Panc1 (cell line): ENCODE results near the gene CFAP100. TPM values are rescaled to one million over a fixed set of nuclear protein-coding genes. Genes with fewer than 3 reads are reported as not detected.

Source experiments
- ATAC-seq: fragments of 200-7000 bp; cut with Tn5 transposase; 2 replicates; pipeline ENCODE4 v1.9.1; 2020; ENCODE audit warnings: mild to moderate bottlenecking, moderate library complexity
- BruUV-seq: library from RNA; stranded (reverse); fragments of 400-500 nt; replicated peaks from 2 replicates; lab custom pipeline; 2021; lab: Mats Ljungman, UMichigan
- CTCF ChIA-PET: fragments of 300-600 bp; sonication (Branson Sonifier 250); formaldehyde crosslinking; loops from one replicate; lab custom pipeline; 2022; ENCODE audit warnings: antibody characterized with exemption; lab: Charles Lee
- POLR2A ChIA-PET: fragments of 300-600 bp; sonication (Branson Sonifier 250); formaldehyde crosslinking; loops from one replicate; lab custom pipeline; 2022; ENCODE audit warnings: antibody characterized with exemption; lab: Charles Lee
- DNase-seq: peaks from one replicate; pipeline ENCODE4 v3.0.0-alpha.2; 2010; ENCODE audit warnings: low read depth, low spot score
- H3K27ac ChIP-seq: 2 replicates; pipeline ENCODE4 v1.5.1; 2011; ENCODE audit warnings: mild to moderate bottlenecking, low read length, inconsistent platforms
- H3K27me3 ChIP-seq: fragments of 200-500 bp; sonication (Bioruptor generic); 2 replicates; pipeline ENCODE4 v1.6.0; 2014; ENCODE audit warnings: low read length, inconsistent platforms; ENCODE audit not compliant: control insufficient read depth, insufficient read depth
- H3K36me3 ChIP-seq: fragments of 200-500 bp; sonication (Bioruptor generic); 2 replicates; pipeline ENCODE4 v1.5.1; 2014; ENCODE audit warnings: inconsistent platforms, mild to moderate bottlenecking, low read length, moderate library complexity; ENCODE audit not compliant: control insufficient read depth, insufficient read depth
- H3K4me1 ChIP-seq: 2 replicates; pipeline ENCODE4 v1.5.1; 2011; ENCODE audit warnings: inconsistent platforms, mild to moderate bottlenecking, low read length, moderate library complexity; ENCODE audit not compliant: control insufficient read depth, insufficient read depth
- H3K4me3 ChIP-seq, 2 experiments: 2 replicates each; pipeline ENCODE4 v1.5.1; 2011 to 2012; ENCODE audit warnings: low read depth in 2 of 2, low read length in 2 of 2, mild to moderate bottlenecking in 2 of 2, inconsistent platforms in 1 of 2, moderate library complexity in 1 of 2
- H3K9me3 ChIP-seq: fragments of 200-500 bp; sonication (Bioruptor generic); 2 replicates; pipeline ENCODE4 v1.5.1; 2014; ENCODE audit warnings: low read depth, mild to moderate bottlenecking, inconsistent platforms, low read length, moderate library complexity; ENCODE audit not compliant: control insufficient read depth, insufficient read depth
- POLR2AphosphoS5 ChIP-seq: IDR thresholded peaks from 2 replicates; pipeline ENCODE4 v1.6.1; 2012; ENCODE audit warnings: mild to moderate bottlenecking, low read depth, low read length, moderate library complexity
- SIN3A ChIP-seq: IDR thresholded peaks from 2 replicates; pipeline ENCODE4 v1.6.1; 2012; ENCODE audit warnings: low read depth, mild to moderate bottlenecking, low read length, moderate library complexity, borderline replicate concordance; ENCODE audit not compliant: insufficient read depth
- TCF7L2 ChIP-seq: IDR thresholded peaks from 2 replicates; pipeline ENCODE4 v1.6.1; 2011; ENCODE audit warnings: mild to moderate bottlenecking, low read depth, low read length, inconsistent platforms
- in situ Hi-C: cut with HindIII; loops from 2 replicates; pipeline ENCODE4 v1.10.0; 2016; ENCODE audit warnings: low sequenced_read_pairs, low pct_unique_long_range_greater_than_20kb
- intact Hi-C: fragments of 100-400 bp; cut with micrococcal nuclease; formaldehyde crosslinking; loops from one replicate; pipeline ENCODE4 v1.10.0; 2022; ENCODE audit not compliant: unreplicated experiment
- total RNA-seq: library from RNA; stranded (reverse); gene quantifications from one replicate; pipeline ENCODE4 v1.2.1, GENCODE V29; 2021; ENCODE audit not compliant: unreplicated experiment
- TF ChIP-seq, protein P1 (sequence below), 2 experiments: IDR thresholded peaks; 2 replicates each; pipeline ENCODE4 v1.6.1; 2011 to 2012; ENCODE audit warnings: low read depth in 2 of 2, control low read depth in 1 of 2, low read length in 1 of 2, mild to moderate bottlenecking in 1 of 2, moderate library complexity in 1 of 2; ENCODE audit not compliant: insufficient read depth in 1 of 2
- TF ChIP-seq, protein P2 (sequence below): fragments of 450-650 bp; IDR thresholded peaks from 2 replicates; pipeline ENCODE4 v1.5.1; 2017; ENCODE audit warnings: mild to moderate bottlenecking

Gene CFAP100
- total RNA-seq, 1 experiment from 2014 or later: not detected

DNA sequence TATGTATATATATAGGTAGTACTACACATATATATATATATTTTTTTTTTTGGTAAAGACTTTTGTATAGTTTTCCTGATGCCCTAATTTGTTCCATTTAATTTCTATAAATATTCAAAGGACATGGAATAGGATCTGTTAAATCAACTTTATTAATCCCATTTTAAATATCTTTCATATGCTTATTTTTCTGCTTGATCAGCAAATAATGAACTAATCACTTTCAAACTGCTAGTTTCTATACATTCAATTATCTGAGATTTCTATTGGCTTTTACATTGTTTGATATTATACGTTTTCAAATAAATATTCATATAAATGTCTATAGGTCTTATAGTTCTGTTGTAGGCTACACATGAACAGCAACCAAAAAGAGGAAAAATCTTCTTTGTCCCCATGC lies 59.3 kb downstream of the CFAP100 start:
- Histone ChIP-seq H3K27ac (no peak overlapping the region), H3K4me3 (no peak overlapping the region), H3K4me1 (no peaks in the 10 kb centered on the region), H3K27me3 (no peaks in the 10 kb centered on the region), H3K9me3 (no peaks in the 10 kb centered on the region), H3K36me3 (peaks cover 4% of the 10 kb centered on the region; the same call in 1 of the 2 replicates)
- ATAC-seq: no peak
- ChIA-PET POLR2A (no interaction called here), CTCF (no interaction called here)
- in situ Hi-C loops: no loop called here
- no TSS peak for BruUV-seq
- no peak for DNase-seq
- TF ChIP-seq, protein P1, sequence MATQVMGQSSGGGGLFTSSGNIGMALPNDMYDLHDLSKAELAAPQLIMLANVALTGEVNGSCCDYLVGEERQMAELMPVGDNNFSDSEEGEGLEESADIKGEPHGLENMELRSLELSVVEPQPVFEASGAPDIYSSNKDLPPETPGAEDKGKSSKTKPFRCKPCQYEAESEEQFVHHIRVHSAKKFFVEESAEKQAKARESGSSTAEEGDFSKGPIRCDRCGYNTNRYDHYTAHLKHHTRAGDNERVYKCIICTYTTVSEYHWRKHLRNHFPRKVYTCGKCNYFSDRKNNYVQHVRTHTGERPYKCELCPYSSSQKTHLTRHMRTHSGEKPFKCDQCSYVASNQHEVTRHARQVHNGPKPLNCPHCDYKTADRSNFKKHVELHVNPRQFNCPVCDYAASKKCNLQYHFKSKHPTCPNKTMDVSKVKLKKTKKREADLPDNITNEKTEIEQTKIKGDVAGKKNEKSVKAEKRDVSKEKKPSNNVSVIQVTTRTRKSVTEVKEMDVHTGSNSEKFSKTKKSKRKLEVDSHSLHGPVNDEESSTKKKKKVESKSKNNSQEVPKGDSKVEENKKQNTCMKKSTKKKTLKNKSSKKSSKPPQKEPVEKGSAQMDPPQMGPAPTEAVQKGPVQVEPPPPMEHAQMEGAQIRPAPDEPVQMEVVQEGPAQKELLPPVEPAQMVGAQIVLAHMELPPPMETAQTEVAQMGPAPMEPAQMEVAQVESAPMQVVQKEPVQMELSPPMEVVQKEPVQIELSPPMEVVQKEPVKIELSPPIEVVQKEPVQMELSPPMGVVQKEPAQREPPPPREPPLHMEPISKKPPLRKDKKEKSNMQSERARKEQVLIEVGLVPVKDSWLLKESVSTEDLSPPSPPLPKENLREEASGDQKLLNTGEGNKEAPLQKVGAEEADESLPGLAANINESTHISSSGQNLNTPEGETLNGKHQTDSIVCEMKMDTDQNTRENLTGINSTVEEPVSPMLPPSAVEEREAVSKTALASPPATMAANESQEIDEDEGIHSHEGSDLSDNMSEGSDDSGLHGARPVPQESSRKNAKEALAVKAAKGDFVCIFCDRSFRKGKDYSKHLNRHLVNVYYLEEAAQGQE (IDR thresholded peaks at IDR 0.05; ENCODE audit: insufficient read depth in 1 of 2, low read depth in 2 of 2, low read length in 1 of 2): no peak
- TF ChIP-seq, protein P2, sequence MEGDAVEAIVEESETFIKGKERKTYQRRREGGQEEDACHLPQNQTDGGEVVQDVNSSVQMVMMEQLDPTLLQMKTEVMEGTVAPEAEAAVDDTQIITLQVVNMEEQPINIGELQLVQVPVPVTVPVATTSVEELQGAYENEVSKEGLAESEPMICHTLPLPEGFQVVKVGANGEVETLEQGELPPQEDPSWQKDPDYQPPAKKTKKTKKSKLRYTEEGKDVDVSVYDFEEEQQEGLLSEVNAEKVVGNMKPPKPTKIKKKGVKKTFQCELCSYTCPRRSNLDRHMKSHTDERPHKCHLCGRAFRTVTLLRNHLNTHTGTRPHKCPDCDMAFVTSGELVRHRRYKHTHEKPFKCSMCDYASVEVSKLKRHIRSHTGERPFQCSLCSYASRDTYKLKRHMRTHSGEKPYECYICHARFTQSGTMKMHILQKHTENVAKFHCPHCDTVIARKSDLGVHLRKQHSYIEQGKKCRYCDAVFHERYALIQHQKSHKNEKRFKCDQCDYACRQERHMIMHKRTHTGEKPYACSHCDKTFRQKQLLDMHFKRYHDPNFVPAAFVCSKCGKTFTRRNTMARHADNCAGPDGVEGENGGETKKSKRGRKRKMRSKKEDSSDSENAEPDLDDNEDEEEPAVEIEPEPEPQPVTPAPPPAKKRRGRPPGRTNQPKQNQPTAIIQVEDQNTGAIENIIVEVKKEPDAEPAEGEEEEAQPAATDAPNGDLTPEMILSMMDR: no peak
- TF ChIP-seq SIN3A: no peak
- no peak for TF ChIP-seq TCF7L2
- no peak for TF ChIP-seq POLR2AphosphoS5
- intact Hi-C loops: no loop called here

DNA sequence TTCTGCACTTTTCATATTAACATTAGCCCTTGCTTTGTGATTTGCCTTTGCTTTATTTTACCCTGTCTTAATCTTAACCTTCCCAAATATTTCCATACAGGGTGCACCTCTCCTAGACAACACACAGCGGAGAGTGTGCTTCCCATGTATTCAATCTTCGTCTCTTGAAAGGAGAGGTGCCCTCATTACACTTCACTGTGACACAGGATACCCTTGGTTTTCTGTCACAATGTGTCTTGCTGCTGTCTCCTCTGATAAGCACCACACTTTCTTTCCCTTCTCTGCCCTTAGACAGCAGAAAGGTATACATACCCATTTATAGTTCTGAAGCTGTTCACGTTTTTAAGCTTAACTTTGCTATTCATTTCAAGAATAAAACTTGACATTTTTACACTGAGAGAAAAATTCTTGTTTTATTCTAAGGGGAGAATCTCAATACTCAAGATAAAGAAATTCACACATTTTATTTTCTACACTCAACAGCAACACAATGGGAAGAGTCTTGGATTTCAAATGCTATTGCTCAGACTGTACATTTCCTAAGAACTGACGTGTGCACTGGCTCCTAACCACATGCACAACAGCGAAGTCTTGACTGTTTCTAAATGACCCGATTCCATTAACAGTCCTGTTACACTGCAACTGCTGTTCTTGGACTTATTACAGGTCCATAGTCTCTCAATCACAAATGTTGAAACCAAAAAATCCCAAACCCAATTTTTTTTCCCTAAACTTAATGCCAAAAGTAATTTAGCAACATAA lies 59.9 kb downstream of the CFAP100 start:
- no peak overlapping the region for H3K4me3 ChIP-seq
- ChIA-PET CTCF (no interaction called here), POLR2A (no interaction called here)
- H3K36me3 ChIP-seq: peaks cover 5% of the 10 kb centered on the region
- intact Hi-C loops: no loop called here
- TF ChIP-seq SIN3A (no peak), POLR2AphosphoS5 (no peak), TCF7L2 (no peak)
- TF ChIP-seq, protein P2: no peak
- TF ChIP-seq, protein P1 (IDR thresholded peaks at IDR 0.05; ENCODE audit: insufficient read depth in 1 of 2, low read depth in 2 of 2, low read length in 1 of 2): no peak
- no peaks in the 10 kb centered on the region for H3K9me3 ChIP-seq
- ATAC-seq: no peak
- no peaks in the 10 kb centered on the region for H3K27me3 ChIP-seq
- no peaks in the 10 kb centered on the region for H3K4me1 ChIP-seq
- no peak for DNase-seq
- BruUV-seq: TSS peak; percentile 24
- no peak overlapping the region for H3K27ac ChIP-seq
- in situ Hi-C loops: no loop called here
